Activated naive CD4-positive, alpha-beta T cell treated with anti-CD3 and anti-CD28 coated beads for 36 hours (primary cell): ENCODE results near the gene ORC1. TPM values are rescaled to one million over a fixed set of nuclear protein-coding genes. Genes with fewer than 3 reads are reported as not detected.

Experiments
- CTCF ChIA-PET: fragments of 350-600 bp; sonication (Branson Sonifier 250); formaldehyde crosslinking; loops from one replicate; lab custom pipeline; 2021; ENCODE audit warnings: antibody characterized with exemption; lab: Charles Lee
- DNase-seq: peaks from one replicate; pipeline ENCODE4 v3.0.0-alpha.2; 2020
- H3K27ac Mint-ChIP-seq: one replicate; pipeline ENCODE4 v1.8.0; 2021; ENCODE audit warnings: mild to moderate bottlenecking, mixed read lengths
- H3K27me3 Mint-ChIP-seq: one replicate; pipeline ENCODE4 v1.8.0; 2021; ENCODE audit warnings: low read depth, mixed read lengths
- H3K36me3 Mint-ChIP-seq: one replicate; pipeline ENCODE4 v1.8.0; 2021; ENCODE audit warnings: low read depth, mixed read lengths
- H3K4me1 Mint-ChIP-seq: one replicate; pipeline ENCODE4 v1.8.0; 2021; ENCODE audit warnings: low read depth, mixed read lengths
- H3K4me3 Mint-ChIP-seq: one replicate; pipeline ENCODE4 v1.8.0; 2021; ENCODE audit warnings: mild to moderate bottlenecking, moderate library complexity, mixed read lengths
- H3K9me3 Mint-ChIP-seq: one replicate; pipeline ENCODE4 v1.8.0; 2021; ENCODE audit warnings: mixed read lengths
- intact Hi-C: fragments of 100-400 bp; cut with micrococcal nuclease; formaldehyde crosslinking; loops from one replicate; pipeline ENCODE4 v1.15.1; 2023
- total RNA-seq, 2 experiments: library from RNA; stranded (reverse); gene quantifications; one replicate each; pipeline ENCODE4 v1.2.3, GENCODE V29; 2021

The ORC1 gene
- total RNA-seq, 2 experiments from 2014 or later = 46.9 to 49.3 TPM

GRCh38 chr1:52337439-52337838 is 66.8 kb downstream of the ORC1 start:
- CTCF ChIA-PET = no interaction called here

GRCh38 chr1:52334906-52335528 is 69.2 kb downstream of the ORC1 start:
- Mint-ChIP-seq H3K9me3 (no peaks in the 10 kb centered on the region), H3K27ac (no peak overlapping the region), H3K4me1 (no peaks in the 10 kb centered on the region), H3K27me3 (no peaks in the 10 kb centered on the region), H3K36me3 (peaks cover 7% of the 10 kb centered on the region), H3K4me3 (no peak overlapping the region)
- CTCF ChIA-PET = no interaction called here
- DNase-seq = no peak
- intact Hi-C loops = no loop called here

More at GRCh38 chr1:52337439-52337838, 66.8 kb downstream of the ORC1 start:
- DNase-seq = no peak
- H3K27ac Mint-ChIP-seq = no peak overlapping the region
- H3K4me3 Mint-ChIP-seq = no peak overlapping the region
- peaks cover 7% of the 10 kb centered on the region for H3K36me3 Mint-ChIP-seq
- no peaks in the 10 kb centered on the region for H3K27me3 Mint-ChIP-seq
- no peaks in the 10 kb centered on the region for H3K9me3 Mint-ChIP-seq
- intact Hi-C loops = no loop called here
- H3K4me1 Mint-ChIP-seq = no peaks in the 10 kb centered on the region

GRCh38 chr1:52332411-52332810 is 71.8 kb downstream of the ORC1 start:
- DNase-seq = no peak
- H3K9me3 Mint-ChIP-seq = no peaks in the 10 kb centered on the region
- intact Hi-C loops = no loop called here
- no peak overlapping the region for H3K27ac Mint-ChIP-seq
- CTCF ChIA-PET = no interaction called here
- H3K4me3 Mint-ChIP-seq = no peak overlapping the region
- no peaks in the 10 kb centered on the region for H3K4me1 Mint-ChIP-seq
- no peaks in the 10 kb centered on the region for H3K27me3 Mint-ChIP-seq
- peaks cover 4% of the 10 kb centered on the region for H3K36me3 Mint-ChIP-seq

GRCh38 chr1:52328615-52329014 is 75.6 kb downstream of the ORC1 start:
- Mint-ChIP-seq H3K4me3 (no peak overlapping the region), H3K4me1 (no peaks in the 10 kb centered on the region), H3K36me3 (peaks cover 3% of the 10 kb centered on the region), H3K9me3 (no peaks in the 10 kb centered on the region), H3K27me3 (no peaks in the 10 kb centered on the region), H3K27ac (no peak overlapping the region)
- CTCF ChIA-PET = no interaction called here
- DNase-seq = no peak
- intact Hi-C loops = no loop called here

- no peak for DNase-seq
- intact Hi-C loops = no loop called here
- no peaks in the 10 kb centered on the region for H3K4me1 Mint-ChIP-seq
- no peak overlapping the region for H3K4me3 Mint-ChIP-seq
- H3K36me3 Mint-ChIP-seq = peaks cover 5% of the 10 kb centered on the region
- CTCF ChIA-PET = no interaction called here
- H3K9me3 Mint-ChIP-seq = no peaks in the 10 kb centered on the region
- H3K27ac Mint-ChIP-seq = no peak overlapping the region
- H3K27me3 Mint-ChIP-seq = no peaks in the 10 kb centered on the region
Observed at GRCh38 chr1:52325786-52326185, 78.4 kb downstream of the ORC1 start.

GRCh38 chr1:52323731-52324130 is 80.5 kb downstream of the ORC1 start:
- H3K36me3 Mint-ChIP-seq = peaks cover 5% of the 10 kb centered on the region
- no peak overlapping the region for H3K4me3 Mint-ChIP-seq
- H3K27me3 Mint-ChIP-seq = no peaks in the 10 kb centered on the region
- H3K9me3 Mint-ChIP-seq = no peaks in the 10 kb centered on the region
- H3K4me1 Mint-ChIP-seq = no peaks in the 10 kb centered on the region
- DNase-seq = no peak
- CTCF ChIA-PET = interaction anchor here (0.7 to 1.2 kb wide), 3 partner anchors 17 to 27 kb away, joined by 3 to 4 read pairs (median 3); no protein-coding TSS in a partner anchor
- intact Hi-C loops = no loop called here
- no peak overlapping the region for H3K27ac Mint-ChIP-seq

Other genes with a start within 250 kb of the ORC1 start
- gene CC2D1B, start 38.2 kb downstream of the ORC1 start, total RNA-seq = 10 to 100 TPM; 18.4 to 21.8 TPM
- gene PRPF38A, start 179 bp upstream of the ORC1 start, total RNA-seq = 10 to 100 TPM; 86.0 to 91.8 TPM
- 10 to 100 TPM; 48.1 to 51.2 TPM for gene TUT4, start 148.7 kb upstream of the ORC1 start, total RNA-seq
- gene GPX7, start 197.9 kb upstream of the ORC1 start, total RNA-seq = 10 to 100 TPM; 20.4 to 20.6 TPM
- 10 to 100 TPM; 11.3 to 11.4 TPM for gene SHISAL2A, start 228.7 kb upstream of the ORC1 start, total RNA-seq